ENCODE results near the gene HCRTR2.
"Not testable (repeated sequence)": the region's sequence is repeated elsewhere in the genome, so short reads cannot be mapped to it uniquely, and the experiment has no call there.

Gene HCRTR2

DNA sequence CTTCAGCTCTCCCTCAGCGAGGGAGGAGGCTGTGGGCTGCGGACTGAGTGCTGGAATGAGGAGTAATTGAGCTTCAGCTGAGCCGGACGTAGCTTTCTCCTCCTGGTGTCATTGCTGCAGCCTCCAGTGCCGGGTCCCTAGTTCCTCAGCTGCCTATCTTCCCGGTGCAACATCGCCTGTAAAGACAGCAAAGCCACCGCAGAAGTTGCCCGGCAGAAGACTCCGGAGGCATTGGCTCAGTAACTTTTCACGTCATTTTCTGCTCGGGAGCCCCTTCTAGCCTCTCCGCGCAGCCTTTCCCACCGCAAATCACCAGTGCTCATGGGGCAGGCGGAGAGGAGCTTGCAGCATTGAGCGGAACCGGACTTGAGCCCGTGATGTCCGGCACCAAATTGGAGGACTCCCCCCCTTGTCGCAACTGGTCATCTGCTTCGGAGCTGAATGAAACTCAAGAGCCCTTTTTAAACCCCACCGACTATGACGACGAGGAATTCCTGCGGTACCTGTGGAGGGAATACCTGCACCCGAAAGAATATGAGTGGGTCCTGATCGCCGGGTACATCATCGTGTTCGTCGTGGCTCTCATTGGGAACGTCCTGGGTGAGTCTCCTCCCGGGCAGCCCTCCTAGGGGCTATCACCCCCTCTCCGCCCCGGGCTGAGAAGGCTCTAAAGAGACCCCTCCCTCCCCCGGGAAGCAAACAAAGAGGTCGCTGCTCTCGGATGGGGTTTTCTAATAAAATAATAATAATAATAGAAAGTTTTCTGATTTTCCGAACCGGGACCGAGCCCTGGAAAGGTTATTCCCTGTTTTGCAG, at the start of gene HCRTR2:
Gene HCRTR2, plus strand, starts transcription at position 305 of the 816 bp plus-strand sequence. Its CDS starts 73 bp downstream, at position 378.
- no peak for DNase-seq

DNA sequence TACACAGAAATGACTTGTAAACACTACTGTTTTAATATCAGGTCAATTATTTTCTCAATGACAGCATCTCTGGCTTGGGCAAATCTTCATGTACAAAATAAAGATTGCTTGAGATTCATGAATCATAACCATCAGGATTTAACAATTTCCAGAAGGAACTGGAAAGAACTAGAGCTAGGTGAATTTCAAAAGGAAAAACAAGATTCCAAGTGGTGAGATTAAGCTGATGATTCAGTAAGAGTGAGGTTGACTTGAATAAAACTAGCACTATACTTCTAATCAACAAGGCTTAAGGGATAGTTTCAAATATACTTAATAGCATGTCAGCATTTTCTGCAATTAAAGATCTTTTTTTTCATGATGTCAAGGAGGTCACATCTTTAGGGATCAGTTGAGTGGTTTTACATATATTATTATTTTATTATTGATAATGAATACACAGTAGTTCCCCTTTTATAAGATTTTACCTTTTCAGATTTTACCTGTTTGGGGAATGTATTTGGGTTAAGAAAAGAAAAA, 43.5 kb upstream of the HCRTR2 start:
- DNase-seq: no peak

DNA sequence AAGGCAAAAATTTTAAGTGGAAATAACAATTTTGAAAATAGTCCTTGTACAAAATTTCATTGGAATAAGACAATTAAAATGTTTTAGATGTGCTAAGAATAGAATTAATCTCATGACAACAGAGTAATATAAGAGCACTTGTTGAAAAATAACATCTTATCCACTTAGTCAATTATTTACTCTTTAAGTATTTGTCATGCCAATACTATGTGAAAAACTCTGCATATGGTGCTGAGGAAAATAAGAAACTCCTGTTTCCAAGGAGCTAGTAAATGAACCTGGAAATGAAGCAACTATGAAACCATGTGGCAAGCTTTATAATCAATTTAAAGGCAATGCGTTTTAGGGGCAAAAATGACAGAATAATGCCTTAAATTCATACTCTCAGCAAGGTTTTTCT, 42.7 kb upstream of the HCRTR2 start:
- no peak for DNase-seq

DNA sequence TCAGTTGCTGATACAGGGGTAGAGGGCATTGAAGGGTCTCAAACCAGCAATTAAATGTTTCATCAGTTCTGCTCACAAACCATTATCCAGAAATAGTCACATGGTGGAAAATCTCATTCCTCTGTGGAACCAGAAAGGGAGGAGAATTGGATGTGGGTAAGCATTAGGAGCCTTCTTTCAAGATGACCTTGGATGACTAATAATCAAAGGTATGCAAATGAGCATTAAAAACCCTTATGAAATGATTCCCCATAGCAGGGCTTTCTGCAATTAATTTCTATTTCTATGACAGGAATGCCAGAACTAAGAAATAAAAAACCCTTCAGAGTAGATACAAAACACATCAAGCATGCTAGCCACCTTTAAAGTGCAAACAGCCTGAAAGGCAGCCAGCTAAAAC, 37.4 kb upstream of the HCRTR2 start:
- DNase-seq: no peak

DNA sequence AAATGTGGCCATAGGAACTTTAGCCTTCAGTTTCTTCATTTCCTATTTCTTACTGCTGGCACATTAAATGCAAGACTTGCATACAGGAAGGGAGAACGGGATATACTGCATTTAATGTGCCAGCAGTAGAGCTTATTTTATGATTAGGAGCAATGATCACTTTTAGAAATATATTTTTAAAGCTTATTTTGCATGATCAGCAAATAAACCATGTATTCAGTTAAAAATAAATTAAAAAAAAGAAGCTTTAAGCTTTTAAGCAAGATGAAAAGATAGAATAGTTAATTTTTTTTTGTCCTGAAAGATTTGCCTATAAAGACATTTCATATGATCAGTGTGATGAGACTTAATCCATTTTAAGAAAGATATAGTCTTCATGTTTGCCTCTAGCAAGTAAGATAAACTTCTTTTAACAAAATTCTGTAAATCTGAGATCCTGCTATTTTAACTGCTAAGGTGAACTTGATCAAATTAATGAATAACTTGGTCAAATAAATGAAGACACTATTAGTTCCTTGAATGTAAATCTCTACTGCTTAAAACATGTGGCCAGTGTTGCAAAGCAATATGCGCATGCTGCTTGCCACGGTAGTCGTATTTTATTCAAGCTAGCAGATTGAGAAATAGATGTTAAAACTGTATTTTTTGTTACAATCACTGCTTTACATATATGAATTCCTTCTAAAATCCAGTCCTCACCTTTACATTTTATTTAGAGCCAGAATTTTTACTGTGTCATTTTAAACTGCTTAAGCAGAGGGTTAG, 36.2 kb upstream of the HCRTR2 start:
- DNase-seq: no peak

DNA sequence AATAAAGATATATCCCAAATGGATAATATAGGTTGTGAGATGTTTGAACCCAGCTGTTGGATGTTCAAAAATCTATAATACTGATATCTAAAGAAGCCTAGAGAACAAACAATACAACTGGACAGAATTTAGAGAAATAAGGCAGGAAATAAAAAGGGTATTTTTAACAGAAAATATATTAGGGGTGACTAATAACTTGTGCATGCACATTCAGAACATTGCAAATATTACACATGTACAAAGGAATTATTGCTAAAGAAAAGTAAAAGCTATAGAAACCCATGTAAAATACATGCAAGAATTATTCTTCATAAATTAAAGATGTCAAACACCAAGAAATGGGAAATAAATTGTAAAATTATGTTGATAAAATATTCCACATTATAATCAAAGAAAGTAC, 32.7 kb upstream of the HCRTR2 start:
- no peak for DNase-seq

DNA sequence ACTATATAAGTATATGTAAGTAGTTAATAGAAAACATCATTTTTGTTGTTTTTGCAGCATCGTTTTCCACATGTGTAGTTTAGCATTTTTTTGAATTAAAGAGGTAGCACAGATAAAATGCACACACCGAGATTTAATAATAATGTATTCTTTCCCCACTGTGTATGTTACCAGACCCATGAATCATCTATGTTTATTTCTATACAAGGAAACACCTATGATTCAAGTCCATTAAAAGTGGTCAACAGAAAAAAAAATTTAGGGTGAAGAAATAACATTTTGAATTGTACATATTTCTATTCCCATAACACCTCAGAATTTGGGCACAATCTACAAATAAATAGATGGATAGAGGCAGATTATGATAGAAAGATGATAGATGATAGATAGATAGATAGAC, 31.7 kb upstream of the HCRTR2 start:
- DNase-seq: no peak

DNA sequence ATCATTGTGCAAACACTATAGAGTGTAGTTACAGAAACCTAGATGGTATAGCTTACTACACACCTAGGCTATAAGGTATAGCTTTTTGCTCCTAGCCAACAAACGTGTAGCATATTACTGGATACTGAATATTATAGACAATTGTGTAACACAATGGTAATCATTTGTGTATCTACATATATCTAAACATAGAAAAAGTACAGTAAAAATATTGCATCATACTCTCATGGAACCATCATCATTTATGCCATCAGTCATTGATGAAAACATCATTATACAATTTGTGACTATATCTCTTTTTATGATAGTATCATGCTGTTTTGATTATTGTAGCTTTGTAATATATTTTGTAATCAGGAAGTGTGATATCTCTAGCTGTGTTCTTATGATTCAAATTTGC, 21.0 kb upstream of the HCRTR2 start:
- DNase-seq: no peak

DNA sequence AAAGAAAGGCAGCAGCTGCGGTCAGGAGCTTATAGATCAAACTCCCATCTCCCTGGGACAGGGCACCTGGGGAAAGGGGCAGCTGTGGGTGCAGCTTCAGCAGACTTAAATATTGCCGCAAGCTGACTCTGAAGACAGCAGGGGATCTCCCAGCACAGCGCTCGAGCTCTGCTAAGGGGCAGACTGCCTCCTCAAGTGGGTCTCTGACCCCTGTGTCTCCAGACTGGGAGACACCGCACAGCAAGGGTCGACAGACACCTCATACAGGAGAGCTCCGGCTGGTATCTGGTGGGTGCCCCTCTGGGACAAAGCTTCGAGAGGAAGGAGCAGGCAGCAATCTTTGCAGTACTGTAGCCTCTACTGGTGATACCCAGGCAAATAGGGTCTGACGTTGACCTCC, 15.5 kb upstream of the HCRTR2 start:
- not testable (repeated sequence) for DNase-seq

DNA sequence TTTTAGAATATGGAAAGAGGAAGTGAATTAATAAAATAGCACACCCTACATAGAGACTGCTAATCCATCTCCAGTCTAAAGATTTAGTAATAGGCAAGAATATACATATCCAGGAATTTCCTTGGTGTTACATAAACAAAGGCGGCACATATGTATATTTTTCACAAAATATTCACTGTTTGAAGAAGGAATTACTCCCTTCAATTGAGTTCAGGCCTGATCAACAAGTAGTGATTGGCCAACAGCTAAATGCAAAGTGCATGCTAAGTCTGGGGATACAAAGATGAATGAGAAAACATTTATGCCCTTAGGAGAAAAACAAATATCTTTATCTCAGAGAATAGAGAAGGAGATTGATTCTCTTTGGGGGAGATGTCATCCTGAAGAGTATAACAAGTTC, 6.5 kb upstream of the HCRTR2 start:
- DNase-seq: no peak

DNA sequence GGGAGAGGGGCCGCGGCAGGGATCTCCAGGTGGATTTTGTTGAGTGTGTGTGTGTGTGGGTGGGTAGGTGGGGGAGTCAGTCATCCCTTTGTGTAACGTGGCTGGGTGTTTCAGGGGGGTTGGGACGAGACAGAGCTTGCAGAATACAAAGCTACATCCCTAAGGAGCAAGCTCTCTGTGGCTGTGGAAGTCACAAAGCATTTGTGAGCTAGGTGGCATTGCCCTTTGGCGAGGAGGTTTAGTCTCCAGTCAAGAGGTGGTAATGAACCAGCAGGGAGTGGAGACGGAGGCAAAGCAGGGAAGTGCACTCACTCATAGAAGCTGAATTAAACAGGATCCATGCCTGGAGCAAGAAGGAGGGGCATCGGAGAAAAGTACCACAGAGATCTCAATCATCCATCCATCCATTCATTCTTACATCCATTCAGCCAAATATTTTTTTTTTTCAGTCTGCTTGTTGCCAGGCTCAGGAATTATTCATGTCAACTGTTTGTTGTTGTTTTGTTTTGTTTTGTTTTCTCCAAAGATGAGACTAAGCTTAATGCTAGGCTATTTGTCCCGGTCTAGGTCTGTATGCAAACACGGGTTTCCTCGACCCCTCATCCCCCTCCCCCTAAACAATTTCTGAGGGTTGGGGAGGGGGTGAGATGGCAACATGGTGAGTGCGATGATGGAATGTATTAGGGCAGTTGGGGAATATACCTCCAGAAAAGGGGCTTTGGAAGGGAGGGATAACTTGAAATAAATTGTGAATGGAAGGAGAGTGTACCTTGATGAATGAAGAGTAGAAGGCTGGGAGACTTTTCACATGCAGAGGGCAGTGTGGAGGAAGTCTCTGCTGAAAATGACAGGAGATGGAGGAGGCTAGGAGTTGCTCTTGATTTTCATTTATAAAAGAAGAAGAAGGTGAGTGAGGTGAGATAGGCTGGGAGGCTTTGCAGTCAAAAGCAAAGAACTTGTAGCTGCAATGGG, 1.0 kb downstream of the HCRTR2 start:
- peak; percentile 70 for DNase-seq

DNA sequence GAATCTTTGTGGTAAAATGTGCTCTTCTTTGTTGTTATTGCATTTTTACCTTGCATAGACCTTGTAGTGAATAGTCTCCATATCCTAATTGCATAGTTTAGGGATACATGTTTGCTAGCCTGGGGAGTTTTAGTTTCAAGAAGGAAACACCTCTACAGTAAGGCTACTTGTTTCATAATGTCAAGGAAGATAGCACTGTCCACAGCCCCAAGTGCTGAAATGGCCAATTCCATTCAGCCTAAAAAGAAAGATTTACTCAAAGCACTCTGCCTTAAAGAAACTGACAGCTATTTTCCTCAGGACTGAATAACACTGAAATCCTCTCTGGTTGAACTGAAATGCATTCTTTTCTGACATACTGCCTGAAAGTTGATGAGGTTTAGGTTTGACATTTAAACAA, 2.6 kb downstream of the HCRTR2 start:
- no peak for DNase-seq

DNA sequence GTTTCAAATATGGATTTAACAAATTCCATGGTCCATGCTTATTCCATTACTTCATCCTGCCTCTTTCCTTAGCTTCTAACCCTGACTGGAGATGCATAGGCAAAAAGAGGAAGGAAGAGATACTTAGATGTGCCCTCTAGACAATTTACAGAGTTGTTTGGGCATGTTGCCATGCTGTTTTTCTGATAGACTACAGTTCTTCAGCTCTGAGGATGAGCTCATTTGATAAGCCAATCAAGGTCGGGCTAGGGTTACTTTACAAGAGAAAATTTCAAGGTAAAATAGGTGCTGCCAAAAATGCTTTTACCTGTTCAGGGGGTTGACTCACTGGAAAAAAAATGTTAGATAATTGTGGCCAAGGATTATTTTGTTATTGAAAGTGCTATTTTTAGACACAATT, 5.9 kb downstream of the HCRTR2 start:
- peak; percentile 9 for DNase-seq

DNA sequence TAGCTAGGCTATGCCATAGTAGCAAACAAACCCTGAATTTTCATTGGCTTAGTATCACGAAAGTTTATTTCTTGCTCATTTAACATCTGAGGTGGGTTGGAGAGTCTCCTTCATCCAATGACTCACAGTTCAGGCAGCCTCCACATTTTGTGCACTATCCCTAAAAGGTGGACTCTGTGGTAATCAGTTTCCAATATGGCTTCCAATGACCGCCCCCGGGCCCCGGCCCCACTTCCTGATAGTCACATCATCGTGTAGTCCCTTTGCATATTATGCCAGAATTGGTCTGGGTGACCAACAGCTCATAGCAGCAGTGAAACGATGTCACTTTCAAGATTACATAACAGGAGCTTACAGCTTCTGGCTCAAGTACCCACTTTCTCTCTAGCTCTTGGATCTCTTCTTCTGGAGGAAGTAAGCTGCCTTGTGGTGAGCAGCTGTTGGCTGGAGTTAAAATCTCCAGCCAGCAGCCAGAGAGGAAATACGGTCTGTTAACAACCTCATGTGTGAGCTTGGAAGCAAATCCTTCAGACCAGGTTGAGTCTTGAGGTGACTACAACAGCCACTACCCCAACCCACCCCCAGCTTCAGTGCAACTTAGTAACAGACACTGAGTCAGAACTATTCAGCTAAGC, 7.8 kb downstream of the HCRTR2 start:
- no peak for DNase-seq

DNA sequence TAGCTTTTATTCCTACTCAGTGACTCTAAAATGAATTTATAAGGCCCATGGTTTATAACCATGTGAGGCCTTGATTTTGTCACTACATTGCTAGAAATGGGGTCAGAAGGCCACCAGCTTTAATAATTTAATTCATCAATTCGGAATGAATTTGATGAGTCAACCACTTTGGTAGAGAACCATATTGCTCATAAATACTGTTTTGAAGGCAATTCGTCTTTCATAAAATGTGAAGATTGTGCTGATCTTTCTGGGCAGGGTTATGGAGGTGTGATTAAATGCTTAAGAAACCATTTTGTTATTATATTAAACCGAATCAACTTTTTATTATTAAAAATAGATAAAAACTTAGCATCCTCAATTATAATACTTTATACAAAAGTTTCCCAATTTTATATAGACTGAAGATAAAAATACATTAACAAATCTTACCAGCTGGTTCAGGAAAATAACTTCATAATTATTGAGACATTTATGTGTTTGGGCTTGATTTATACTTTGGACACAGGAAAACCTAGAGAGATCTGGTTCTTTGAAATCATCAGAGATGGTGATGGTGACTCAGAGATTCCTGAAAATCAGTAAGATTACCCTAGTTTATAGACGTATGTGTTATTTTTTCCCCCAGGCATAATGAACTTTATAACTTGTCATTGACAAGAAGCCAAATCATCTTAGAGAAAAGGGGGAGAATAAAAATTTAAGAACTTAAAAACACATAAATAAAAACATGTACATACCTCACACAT, 10.6 kb downstream of the HCRTR2 start:
- no peak for DNase-seq

DNA sequence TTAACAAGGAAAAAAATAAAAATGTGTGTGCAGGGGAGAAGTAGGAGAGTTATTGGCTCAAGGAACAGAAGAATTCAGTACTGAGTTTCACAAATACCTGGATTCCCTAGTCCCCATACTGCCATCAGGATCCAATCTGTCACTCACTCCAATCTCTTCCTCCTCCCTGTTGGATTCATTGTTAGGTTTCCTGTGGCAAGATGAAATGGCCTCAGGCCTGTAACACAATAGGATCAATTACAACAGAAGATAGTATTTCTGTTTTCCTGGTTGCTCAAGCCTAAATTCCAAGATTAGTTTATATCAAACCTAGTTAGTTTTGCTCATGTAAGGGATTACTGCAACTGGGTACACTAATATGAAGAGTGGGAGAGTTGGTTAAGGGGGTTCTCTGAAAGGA, 24.4 kb downstream of the HCRTR2 start:
- DNase-seq: no peak

DNA sequence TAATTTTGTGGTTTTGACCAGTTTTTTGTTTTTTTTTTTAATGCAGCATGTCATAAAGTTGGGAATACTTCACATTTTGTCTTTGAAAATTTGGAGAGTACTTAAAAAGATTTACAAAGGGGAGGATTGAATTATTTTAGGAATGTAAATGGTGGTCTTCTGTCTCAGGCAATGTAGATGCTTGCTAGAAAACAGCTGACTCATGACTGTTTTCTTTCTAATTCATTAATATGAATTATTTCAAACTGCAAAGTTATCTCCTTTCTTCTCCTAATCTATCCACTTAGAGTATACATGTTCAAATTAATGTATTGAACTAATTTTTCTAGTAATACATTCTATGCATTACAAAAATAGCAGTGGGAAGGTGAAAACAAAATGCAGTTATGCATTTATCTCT, 24.9 kb downstream of the HCRTR2 start:
- no peak for DNase-seq

DNA sequence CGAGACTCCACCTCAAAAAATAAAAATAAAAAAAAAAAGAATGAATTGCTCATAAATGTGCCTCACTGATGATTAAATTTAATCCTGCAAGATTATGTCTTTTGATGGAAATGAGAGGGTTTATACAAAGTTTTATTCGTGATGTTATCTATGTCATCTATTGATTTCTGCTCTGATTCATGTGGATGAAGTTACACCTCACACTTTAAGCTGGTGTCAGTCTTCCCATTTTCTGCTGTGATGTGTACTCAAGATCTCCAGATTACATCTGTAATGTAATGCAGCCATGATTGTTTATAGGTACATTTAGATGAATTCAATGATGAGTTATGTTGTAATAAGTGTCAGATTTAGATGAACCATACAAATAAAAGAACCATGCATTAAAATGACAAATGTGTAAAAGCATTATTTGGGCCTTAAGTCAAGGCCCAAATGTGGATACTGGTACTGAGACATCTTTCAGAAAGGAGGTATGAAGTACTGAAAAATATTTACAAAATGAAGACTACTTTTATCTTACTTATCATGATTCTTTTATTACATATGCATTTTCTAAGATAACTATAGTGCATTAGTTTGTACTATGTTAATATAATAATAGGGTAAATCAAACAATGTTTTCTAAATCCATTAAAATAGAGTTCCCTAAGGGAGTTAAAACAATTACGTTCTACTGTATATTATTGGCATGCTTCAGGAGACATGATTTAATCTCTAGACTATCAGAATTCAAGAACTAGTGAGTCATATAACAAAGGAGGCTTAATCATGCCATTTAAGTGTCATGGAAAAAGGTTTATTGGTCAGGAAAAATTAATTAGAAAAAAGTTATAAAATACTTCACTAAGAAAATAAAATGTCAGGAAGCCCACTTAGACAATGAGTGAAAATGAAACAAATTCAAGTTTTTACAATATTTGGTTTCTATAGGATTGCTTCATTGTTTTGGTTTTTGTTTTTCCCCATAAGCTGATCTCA, 34.5 kb downstream of the HCRTR2 start:
- no peak for DNase-seq

DNA sequence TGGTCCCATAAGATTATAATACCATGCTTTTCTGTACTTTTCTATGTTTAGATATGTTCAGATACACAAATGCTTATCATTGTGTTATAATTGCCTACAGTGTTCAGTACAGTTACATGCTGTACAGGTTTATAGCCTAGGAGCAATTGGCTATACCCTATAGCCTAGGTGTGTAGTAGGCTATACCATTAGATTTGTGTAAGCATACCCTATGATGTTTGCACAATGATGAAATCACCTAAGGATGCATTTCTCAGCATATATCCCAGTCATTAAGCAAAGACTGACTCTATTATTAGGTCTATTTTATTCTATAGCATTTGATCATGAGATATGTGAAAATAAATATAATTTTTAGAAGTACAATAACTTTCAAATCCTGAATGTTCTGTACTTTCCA, 36.6 kb downstream of the HCRTR2 start:
- no peak for DNase-seq

DNA sequence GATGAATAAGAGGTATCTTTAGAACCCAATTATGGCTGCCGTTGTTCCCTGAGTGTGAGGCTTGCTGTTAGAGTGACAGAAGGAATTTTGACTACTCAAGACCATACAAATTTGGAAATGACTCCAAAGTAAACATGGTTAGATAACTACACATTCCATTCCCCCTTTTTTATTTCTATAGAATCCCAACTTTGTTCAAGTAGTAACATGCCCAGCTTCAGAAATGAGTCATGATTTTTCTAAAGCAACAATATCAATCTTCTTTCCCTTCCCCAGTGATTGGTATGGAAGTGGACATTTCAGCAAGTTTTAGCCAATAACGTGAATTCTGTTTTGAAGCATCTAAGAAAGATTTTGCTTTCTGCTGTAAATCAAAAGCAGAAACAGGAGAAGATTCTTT, 37.8 kb downstream of the HCRTR2 start:
- DNase-seq: no peak
